ENCODE results near the gene ZPBP2. TPM values are rescaled to one million over a fixed set of nuclear protein-coding genes. Genes with fewer than 3 reads are reported as not detected.

Gene ZPBP2
- total and polyA plus RNA-seq, 2 of the 13 experiments (the other 11 are each of a cell fraction or from before 2014, with no cell fraction given), result not detected

DNA sequence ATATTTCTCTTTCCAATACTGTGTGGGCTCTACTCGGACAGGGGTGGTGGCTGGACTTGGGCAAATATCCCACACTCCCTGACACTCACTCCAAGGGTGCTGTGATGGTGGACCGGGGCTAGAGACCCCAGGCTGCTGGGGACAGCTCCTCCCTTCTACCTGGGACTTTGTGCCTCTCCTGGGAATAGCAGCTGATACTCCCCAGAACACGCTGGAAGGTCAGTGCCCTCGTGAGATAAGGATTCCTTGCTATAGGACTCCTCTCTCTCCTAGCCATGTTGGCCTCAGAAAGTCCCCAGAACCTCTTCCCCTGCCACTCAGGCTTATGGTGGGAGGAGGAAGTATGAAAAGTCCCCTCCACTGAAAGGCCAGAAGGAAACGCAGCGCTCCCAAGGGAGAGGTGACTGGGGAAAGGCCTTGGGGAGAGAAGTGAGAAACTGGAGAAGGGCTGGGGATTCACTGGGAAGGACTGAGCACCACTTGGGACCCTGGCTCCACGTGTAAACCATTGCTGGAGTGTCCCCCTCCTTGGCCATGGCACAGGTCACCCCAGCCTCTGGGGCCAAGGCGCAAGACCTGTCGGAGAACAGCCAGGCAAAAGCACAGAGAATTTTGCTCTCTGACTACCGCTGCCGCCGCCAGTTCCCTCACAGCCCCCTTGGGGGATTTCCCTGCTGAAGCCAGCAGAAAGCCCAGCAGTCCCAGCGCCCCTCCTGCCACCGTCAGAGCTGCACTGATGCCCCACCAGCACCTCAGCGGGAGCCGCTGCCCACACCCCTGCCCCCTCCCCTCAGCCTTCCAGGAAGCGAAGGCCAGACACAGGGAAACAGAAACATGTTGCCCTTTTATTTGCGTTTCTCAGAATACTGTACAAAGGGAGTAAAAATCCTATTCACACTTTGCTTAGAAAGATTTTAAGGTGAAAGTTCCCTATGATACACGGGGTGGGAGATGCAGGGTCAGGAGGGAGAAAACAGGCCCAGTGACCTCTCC is 52.5 kb downstream of the ZPBP2 start (continued):
- TF ChIP-seq, protein P1, sequence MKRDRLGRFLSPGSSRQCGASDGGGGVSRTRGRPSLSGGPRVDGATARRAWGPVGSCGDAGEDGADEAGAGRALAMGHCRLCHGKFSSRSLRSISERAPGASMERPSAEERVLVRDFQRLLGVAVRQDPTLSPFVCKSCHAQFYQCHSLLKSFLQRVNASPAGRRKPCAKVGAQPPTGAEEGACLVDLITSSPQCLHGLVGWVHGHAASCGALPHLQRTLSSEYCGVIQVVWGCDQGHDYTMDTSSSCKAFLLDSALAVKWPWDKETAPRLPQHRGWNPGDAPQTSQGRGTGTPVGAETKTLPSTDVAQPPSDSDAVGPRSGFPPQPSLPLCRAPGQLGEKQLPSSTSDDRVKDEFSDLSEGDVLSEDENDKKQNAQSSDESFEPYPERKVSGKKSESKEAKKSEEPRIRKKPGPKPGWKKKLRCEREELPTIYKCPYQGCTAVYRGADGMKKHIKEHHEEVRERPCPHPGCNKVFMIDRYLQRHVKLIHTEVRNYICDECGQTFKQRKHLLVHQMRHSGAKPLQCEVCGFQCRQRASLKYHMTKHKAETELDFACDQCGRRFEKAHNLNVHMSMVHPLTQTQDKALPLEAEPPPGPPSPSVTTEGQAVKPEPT (CRISPR knock-in tag; IDR thresholded peaks at IDR 0.05; ENCODE audit: low read depth), result no peak
- peak; percentile 86 for TF ChIP-seq ZBTB4 (CRISPR knock-in tag; IDR thresholded peaks at IDR 0.05; ENCODE audit: borderline replicate concordance)
- TF ChIP-seq ZNF253 (CRISPR knock-in tag; IDR thresholded peaks at IDR 0.05; ENCODE audit: borderline replicate concordance), result no peak
- no peak for TF ChIP-seq ZNF724P (CRISPR knock-in tag; IDR thresholded peaks at IDR 0.05; ENCODE audit: borderline replicate concordance)
- TF ChIP-seq ZNF207 (IDR thresholded peaks at IDR 0.05; ENCODE audit: borderline replicate concordance), result no peak
- 0 out of 2 replicates have a peak, but pooled peaks have one; percentile 18 for TF ChIP-seq ARNT2 (CRISPR knock-in tag; IDR thresholded peaks at IDR 0.05; ENCODE audit: low read depth)
- TF ChIP-seq ZNF136 (CRISPR knock-in tag; IDR thresholded peaks at IDR 0.05; ENCODE audit: low read depth), result 0 out of 2 replicates have a peak, but pooled peaks have one; percentile 27
- TF ChIP-seq SRSF1 (optimal IDR thresholded peaks at IDR 0.05; ENCODE audit: low read depth, low read length), result no peak
- peak; percentile 66 for TF ChIP-seq RBFOX2 (IDR thresholded peaks at IDR 0.05; ENCODE audit: low read depth, low read length)
- TF ChIP-seq, protein P2, sequence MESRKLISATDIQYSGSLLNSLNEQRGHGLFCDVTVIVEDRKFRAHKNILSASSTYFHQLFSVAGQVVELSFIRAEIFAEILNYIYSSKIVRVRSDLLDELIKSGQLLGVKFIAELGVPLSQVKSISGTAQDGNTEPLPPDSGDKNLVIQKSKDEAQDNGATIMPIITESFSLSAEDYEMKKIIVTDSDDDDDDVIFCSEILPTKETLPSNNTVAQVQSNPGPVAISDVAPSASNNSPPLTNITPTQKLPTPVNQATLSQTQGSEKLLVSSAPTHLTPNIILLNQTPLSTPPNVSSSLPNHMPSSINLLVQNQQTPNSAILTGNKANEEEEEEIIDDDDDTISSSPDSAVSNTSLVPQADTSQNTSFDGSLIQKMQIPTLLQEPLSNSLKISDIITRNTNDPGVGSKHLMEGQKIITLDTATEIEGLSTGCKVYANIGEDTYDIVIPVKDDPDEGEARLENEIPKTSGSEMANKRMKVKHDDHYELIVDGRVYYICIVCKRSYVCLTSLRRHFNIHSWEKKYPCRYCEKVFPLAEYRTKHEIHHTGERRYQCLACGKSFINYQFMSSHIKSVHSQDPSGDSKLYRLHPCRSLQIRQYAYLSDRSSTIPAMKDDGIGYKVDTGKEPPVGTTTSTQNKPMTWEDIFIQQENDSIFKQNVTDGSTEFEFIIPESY (CRISPR knock-in tag; IDR thresholded peaks at IDR 0.05), result peak; percentile 99
- TF ChIP-seq MAFF (IDR thresholded peaks at IDR 0.05; ENCODE audit: low read depth, low read length), result peak; percentile 16; the same call in 1 of the 2 replicates
- no peak for TF ChIP-seq ZSCAN30 (CRISPR knock-in tag; IDR thresholded peaks at IDR 0.05)
- TF ChIP-seq ZNF891 (CRISPR knock-in tag; IDR thresholded peaks at IDR 0.05), result peak; percentile 84; the same call in 1 of the 2 replicates
- TF ChIP-seq, protein P3, sequence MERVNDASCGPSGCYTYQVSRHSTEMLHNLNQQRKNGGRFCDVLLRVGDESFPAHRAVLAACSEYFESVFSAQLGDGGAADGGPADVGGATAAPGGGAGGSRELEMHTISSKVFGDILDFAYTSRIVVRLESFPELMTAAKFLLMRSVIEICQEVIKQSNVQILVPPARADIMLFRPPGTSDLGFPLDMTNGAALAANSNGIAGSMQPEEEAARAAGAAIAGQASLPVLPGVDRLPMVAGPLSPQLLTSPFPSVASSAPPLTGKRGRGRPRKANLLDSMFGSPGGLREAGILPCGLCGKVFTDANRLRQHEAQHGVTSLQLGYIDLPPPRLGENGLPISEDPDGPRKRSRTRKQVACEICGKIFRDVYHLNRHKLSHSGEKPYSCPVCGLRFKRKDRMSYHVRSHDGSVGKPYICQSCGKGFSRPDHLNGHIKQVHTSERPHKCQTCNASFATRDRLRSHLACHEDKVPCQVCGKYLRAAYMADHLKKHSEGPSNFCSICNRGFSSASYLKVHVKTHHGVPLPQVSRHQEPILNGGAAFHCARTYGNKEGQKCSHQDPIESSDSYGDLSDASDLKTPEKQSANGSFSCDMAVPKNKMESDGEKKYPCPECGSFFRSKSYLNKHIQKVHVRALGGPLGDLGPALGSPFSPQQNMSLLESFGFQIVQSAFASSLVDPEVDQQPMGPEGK (CRISPR knock-in tag; IDR thresholded peaks at IDR 0.05), result peak; percentile 51; the same call in 1 of the 2 replicates
- TF ChIP-seq ZNF350 (CRISPR knock-in tag; IDR thresholded peaks at IDR 0.05; ENCODE audit: borderline replicate concordance, low read depth), result peak; percentile 21; the same call in 1 of the 2 replicates
- no peak for TF ChIP-seq EED (CRISPR knock-in tag; IDR thresholded peaks at IDR 0.05)
- no peak for TF ChIP-seq EHMT2 (IDR thresholded peaks at IDR 0.05; ENCODE audit: borderline replicate concordance, low read depth, low read length)
- TF ChIP-seq NFE2L1 (CRISPR knock-in tag; IDR thresholded peaks at IDR 0.05; ENCODE audit: borderline replicate concordance), result no peak
